COLO829 (cell line): ENCODE results near the gene LRP1B.

Experiments
- DNase-seq: peaks from one replicate; pipeline ENCODE4 v3.0.0; 2012; ENCODE audit warnings: low spot score

The LRP1B gene

DNA sequence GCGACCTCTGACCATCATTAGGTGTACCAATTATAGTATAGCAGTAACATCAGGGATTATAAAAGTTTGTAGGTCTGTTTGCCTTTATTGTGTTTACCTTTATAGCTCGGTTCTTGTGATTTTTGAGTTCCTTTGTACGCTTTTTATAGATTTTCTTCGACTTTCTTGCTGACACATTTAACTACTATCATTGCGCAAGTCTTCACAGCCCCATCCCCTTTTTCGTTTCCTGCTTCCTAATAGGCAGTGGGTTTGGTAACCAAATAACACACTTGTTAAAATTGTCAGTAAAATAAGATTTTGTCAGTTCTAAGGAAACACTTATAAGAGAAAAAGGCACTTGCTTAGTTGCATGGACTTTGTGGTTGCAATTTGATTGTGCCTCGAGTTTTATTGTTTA is 541.5 kb downstream of the LRP1B start:
- no peak for DNase-seq

GRCh38 chr2:141586985-141587384 is 543.8 kb downstream of the LRP1B start:
- DNase-seq: no peak

GRCh38 chr2:141582213-141582612 is 548.6 kb downstream of the LRP1B start:
- no peak for DNase-seq

- DNase-seq: no peak
Observed at GRCh38 chr2:141579071-141579470, 551.7 kb downstream of the LRP1B start.

GRCh38 chr2:141570474-141571131 is 560.2 kb downstream of the LRP1B start:
- no peak for DNase-seq

GRCh38 chr2:141569941-141570340 is 560.9 kb downstream of the LRP1B start:
- no peak for DNase-seq

- no peak for DNase-seq
Observed at GRCh38 chr2:141565597-141565996, 565.2 kb downstream of the LRP1B start.

GRCh38 chr2:141560723-141561122 is 570.1 kb downstream of the LRP1B start:
- DNase-seq: no peak

DNA sequence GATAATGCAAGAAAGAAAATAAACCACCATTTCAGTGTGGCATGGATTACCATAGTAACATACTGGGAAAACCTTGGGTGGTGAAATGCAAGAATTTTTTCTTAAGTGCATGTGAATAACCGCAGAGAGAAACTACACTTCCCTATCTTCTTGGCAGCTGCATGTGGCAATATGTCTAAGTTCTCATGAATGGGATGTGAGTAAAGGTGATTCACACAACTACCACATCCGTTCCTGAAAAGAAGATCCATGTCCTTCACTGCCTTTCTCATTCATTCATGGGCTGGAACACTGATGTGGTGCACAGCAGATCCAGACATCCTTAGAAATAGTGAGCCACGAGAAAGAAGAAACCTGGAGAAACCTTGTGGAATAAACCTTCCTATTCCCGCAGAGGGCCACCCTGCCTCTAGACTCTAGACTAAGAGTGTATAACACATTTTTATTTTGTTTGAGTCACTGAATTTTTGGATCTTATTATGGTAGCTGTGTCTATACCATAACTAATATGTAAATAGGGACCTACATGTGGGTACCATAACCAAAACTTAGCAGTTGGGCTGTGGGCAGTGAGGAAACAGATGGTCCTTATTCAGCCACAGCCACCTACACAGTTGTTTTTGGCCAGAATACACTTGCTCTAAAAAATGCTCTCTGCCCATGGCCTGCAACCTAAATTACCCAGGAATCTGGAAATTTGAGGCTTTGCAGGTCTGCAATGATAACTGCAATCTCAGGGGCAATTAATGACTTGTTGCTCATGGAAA is 573.3 kb downstream of the LRP1B start:
- DNase-seq: no peak

DNA sequence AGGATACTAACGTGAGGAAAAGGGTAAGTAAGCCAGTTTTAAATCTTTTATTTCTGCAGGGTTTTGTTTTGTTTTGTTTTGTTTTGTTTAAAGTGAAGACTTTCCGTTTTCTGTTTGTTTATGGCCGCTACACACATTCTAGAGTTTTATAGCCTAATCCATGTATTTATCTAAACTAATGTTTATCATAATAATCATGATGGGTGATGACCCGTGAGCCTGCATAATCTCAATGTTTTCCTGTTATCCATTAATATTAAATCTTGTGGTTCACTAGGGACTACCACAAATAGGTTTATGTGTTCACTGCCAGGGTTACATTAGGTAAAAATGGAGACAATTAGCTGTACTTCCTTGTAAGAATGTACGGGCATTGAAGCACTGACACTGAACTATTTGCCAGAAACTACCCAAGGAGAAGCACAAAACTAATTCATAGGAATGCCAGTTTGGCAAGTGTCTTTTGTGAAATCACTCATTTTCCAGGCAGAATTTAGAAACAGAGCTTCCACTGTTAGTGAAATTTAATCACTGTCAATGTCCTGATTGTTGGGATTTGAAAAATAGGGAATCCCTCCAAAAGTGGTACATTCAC is 574.8 kb downstream of the LRP1B start:
- no peak for DNase-seq

DNA sequence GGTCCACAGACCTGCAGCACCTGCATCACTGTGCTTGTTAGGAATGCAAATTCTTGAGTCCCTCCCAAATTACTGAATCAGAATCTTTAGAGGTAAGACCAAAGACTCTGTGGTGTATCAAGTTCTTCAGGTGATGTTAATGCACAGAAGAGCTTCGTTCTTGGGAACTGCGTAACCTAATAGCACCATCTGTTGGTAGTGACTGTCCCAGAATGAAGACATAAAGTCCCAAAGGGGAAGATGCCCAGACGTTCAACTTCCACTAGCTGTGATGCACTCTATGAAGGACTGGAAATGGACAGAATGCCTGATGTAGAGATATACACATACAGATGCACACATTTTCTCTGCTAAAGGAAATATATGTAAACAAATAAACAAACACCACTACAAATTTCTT is 576.0 kb downstream of the LRP1B start:
- no peak for DNase-seq

DNA sequence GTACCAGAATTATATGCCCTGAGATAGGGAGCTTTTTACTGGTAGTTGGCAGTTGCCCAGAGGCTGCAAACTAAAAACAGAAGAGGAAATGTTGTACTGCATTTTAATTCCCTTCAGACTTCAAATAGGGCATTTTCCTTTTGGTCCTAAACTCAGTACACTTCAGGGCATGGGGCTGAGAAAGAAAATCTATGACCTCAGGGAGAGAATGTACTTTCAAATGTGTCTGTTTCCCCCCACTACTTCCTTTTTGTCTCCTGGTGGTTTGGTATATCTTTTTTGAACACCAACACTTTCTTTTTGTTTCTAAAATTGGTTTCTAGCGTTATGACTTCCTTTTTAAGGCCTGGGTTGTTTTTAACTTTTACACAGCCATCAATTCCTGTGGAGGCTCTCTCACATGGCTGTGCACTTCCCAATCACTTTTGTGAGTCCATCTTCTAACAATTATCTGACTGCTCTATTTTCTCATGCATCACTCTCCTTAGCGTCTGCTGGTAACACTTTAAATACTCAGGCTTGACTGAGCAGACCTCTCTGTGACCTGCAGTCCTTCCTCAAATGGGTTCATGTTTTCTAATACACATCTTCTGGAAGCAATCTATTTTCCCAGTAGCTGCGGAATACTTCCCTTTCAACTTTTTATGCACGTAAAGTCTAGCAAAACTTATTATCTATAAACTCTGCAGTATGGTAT is 596.0 kb downstream of the LRP1B start:
- DNase-seq: no peak

- DNase-seq: no peak
Observed at GRCh38 chr2:141529659-141530058, 601.2 kb downstream of the LRP1B start.

DNA sequence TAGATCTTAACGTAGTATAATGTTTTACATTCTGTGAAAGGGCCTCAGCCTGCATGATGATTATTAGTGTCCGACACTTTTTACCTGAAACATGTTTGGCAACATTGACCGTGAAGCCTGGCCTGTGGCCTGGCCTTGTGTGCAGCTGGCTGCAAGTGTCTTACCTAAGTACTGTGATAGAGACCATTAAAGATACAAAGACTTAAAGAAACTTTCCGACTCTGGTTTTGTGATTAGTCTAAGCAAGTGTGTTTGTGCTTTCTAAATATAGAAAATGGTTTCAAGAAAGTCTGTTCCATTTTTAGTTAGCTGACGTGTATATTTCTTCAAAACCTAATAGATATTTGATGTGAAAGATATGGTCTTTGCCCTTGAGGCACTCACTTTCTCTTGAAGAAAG is 601.8 kb downstream of the LRP1B start:
- no peak for DNase-seq

DNA sequence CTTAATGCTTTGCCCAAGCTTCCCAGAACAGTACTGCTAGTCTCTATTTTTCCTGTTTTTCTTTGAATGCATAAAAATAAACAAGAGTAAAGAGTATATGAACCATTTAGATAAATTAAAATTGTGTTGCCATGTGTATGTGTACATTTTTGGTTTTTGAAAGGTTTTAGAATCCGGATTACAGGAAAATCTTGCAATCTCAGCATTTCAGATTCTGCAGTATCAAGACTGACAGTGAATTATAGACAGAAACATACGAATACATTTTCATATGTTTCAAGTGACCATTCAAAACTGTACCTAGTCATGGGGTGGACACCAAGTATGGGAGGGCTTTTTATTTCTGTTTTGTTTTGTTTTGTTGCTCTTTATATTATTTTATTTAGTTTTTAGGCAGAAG is 604.1 kb downstream of the LRP1B start:
- no peak for DNase-seq

DNA sequence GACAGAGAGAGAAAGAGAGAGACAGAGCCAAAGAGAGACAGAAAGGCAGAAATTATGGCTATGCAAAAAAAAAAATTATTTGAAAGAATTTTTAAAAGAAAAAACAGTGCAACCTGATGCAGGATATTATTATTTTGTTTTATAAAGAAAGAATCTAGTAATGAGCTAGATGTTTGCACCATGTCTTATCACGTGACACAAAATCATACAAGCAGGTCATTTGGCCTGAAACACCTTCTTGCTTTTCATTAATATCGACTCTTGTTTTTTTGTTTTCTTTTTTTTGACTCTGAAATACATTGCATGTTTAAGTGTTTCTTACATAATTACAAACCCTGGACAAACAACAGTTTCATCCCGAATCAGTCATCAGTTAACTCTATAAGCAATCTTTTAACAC is 606.0 kb downstream of the LRP1B start:
- no peak for DNase-seq

- DNase-seq: no peak
Observed at GRCh38 chr2:141523199-141523598, 607.6 kb downstream of the LRP1B start.

- DNase-seq: no peak
Observed at GRCh38 chr2:141522702-141523101, 608.1 kb downstream of the LRP1B start.

- DNase-seq: no peak
Observed at GRCh38 chr2:141522048-141522447, 608.8 kb downstream of the LRP1B start.

- no peak for DNase-seq
Observed at GRCh38 chr2:141519906-141520305, 610.9 kb downstream of the LRP1B start.

GRCh38 chr2:141517852-141518421 is 612.9 kb downstream of the LRP1B start:
- DNase-seq: no peak

- DNase-seq: no peak
Observed at GRCh38 chr2:141517180-141517851, 613.5 kb downstream of the LRP1B start.
